Activated T-helper 1 cell treated with anti-CD3 and anti-CD28 coated beads, Interleukin-12 subunit alpha, Interleukin-12 subunit beta, Interleukin-2, Interleukin-4 antibody, amounts not matched to agents 30 ng/mL and 10 ng/mL and 1 ng/mL, durations not matched to agents 14 hours and 24 hours and 36 hours (primary cell): ENCODE results near the gene SLC22A4. TPM values are rescaled to one million over a fixed set of nuclear protein-coding genes. Genes with fewer than 3 reads are reported as not detected.

Experiments used
- DNase-seq: peaks from one replicate; pipeline ENCODE4 v3.0.0; 2021; ENCODE audit warnings: low spot score
- H3K27ac Mint-ChIP-seq: one replicate; pipeline ENCODE4 v1.8.0; 2021; ENCODE audit warnings: mild to moderate bottlenecking, mixed read lengths
- H3K27me3 Mint-ChIP-seq: one replicate; pipeline ENCODE4 v1.8.0; 2022; ENCODE audit warnings: mild to moderate bottlenecking, moderate library complexity, mixed read lengths; ENCODE audit not compliant: insufficient read depth
- H3K36me3 Mint-ChIP-seq: one replicate; pipeline ENCODE4 v1.8.0; 2021; ENCODE audit warnings: low read depth, mixed read lengths
- H3K4me1 Mint-ChIP-seq: one replicate; pipeline ENCODE4 v1.8.0; 2021; ENCODE audit warnings: low read depth, mixed read lengths
- H3K4me3 Mint-ChIP-seq: one replicate; pipeline ENCODE4 v1.8.0; 2021; ENCODE audit warnings: mild to moderate bottlenecking, moderate library complexity, mixed read lengths
- H3K9me3 Mint-ChIP-seq: one replicate; pipeline ENCODE4 v1.8.0; 2021; ENCODE audit warnings: mixed read lengths
- intact Hi-C: fragments of 100-400 bp; cut with micrococcal nuclease; formaldehyde crosslinking; loops from one replicate; pipeline ENCODE4 v1.15.1; 2024
- total RNA-seq: library from RNA; stranded (reverse); gene quantifications from 2 replicates; pipeline ENCODE4 v1.2.3, GENCODE V29; 2022

SLC22A4 gene
- total RNA-seq, 1 donor from 2014 or later: 1.6 TPM

DNA sequence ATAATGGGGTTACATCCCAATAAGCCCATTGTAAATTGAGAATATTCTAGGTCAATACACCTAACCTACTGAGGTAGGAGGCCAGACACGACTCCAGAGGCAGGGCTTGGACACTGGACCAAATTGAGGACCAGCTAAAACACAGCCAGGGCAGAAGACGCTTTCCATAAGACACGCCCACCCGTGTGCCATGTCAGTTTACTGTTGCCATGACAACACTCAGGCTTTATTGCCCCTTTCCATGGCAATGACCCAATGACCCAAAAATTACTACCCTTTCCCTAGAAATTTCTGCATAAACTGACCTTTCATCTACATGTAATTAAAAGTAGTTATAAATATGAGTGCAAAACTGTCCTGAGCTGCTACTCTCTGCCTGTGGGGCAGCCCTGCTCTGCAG lies 31.5 kb downstream of the SLC22A4 start:
- no peaks in the 10 kb centered on the region for H3K4me1 Mint-ChIP-seq
- intact Hi-C loops: no loop called here
- H3K4me3 Mint-ChIP-seq: no peak overlapping the region
- no peaks in the 10 kb centered on the region for H3K9me3 Mint-ChIP-seq
- H3K27me3 Mint-ChIP-seq: peaks cover 3% of the 10 kb centered on the region
- H3K27ac Mint-ChIP-seq: no peak overlapping the region
- no peak for DNase-seq
- H3K36me3 Mint-ChIP-seq: peaks cover 2% of the 10 kb centered on the region

DNA sequence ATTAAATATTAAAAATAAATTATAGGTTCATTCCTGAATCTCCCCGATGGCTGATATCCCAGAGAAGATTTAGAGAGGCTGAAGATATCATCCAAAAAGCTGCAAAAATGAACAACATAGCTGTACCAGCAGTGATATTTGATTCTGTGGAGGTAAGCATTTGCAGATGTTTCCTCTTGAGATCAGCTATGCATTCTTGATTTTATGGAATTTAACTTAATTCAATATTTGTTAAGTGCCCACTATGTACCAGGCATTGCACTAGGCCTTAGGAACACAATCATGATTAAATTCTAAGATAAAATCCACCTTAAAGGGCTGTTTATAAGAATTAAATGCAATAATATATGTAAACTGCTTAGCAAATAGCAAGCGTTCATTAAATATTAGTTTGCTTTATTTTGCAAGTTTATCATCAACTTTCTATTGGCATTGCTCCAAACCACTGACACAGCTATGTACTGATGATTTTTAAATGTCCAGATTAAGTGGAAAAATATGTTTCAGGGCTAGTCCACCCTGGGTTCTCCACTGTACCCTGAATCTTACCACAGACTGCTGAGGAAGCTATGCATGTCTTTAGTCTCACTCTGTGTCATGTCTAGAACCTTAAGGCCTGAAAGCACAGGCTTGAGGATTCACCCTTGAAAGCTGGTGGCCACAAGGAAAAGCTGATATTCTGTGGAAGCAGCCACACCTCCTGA lies 33.2 kb downstream of the SLC22A4 start:
- peaks cover 2% of the 10 kb centered on the region for H3K36me3 Mint-ChIP-seq
- no peak overlapping the region for H3K27ac Mint-ChIP-seq
- H3K4me3 Mint-ChIP-seq: no peak overlapping the region
- H3K27me3 Mint-ChIP-seq: no peaks in the 10 kb centered on the region
- no peaks in the 10 kb centered on the region for H3K9me3 Mint-ChIP-seq
- intact Hi-C loops: no loop called here
- no peaks in the 10 kb centered on the region for H3K4me1 Mint-ChIP-seq
- no peak for DNase-seq

DNA sequence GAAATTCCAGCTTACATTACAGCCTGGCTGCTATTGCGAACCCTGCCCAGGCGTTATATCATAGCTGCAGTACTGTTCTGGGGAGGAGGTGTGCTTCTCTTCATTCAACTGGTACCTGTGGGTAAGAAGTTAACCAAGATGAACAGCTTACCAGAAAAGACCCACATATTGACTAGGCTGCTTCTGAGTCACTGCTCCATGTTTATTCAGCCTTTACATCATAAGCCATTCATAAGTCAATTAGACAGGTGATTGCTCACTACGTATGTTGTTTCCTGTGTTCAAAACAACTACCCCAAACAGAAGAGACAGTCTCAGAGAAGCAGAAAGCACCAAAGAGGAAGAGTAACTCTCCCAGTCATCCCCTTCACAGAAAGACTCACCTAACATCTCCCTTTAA lies 40.6 kb downstream of the SLC22A4 start:
- Mint-ChIP-seq H3K4me3 (no peak overlapping the region), H3K27ac (no peak overlapping the region), H3K9me3 (no peaks in the 10 kb centered on the region), H3K36me3 (no peaks in the 10 kb centered on the region), H3K4me1 (peaks cover 7% of the 10 kb centered on the region), H3K27me3 (peaks cover 4% of the 10 kb centered on the region)
- no peak for DNase-seq
- intact Hi-C loops: no loop called here

DNA sequence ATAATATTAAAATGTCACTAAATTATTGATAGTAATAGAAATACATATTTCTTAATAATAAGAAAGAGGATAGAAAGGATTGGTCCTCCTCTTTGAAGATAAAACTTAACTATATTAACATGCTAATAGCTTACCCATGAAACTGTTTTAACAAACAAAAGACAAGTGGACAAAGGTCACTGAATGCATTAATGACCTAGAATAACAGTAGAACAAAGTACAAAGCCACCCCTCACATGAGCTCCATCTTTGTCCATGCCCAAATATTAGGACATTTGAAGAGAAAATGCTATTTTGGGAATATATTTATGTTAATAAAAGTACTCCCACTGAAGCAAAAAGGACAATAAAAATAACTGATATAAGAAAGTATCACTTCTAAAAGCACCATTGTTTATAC lies 41.2 kb downstream of the SLC22A4 start:
- H3K27me3 Mint-ChIP-seq: peaks cover 4% of the 10 kb centered on the region
- no peaks in the 10 kb centered on the region for H3K9me3 Mint-ChIP-seq
- intact Hi-C loops: no loop called here
- no peak overlapping the region for H3K27ac Mint-ChIP-seq
- DNase-seq: no peak
- no peaks in the 10 kb centered on the region for H3K36me3 Mint-ChIP-seq
- peaks cover 7% of the 10 kb centered on the region for H3K4me1 Mint-ChIP-seq
- H3K4me3 Mint-ChIP-seq: no peak overlapping the region

DNA sequence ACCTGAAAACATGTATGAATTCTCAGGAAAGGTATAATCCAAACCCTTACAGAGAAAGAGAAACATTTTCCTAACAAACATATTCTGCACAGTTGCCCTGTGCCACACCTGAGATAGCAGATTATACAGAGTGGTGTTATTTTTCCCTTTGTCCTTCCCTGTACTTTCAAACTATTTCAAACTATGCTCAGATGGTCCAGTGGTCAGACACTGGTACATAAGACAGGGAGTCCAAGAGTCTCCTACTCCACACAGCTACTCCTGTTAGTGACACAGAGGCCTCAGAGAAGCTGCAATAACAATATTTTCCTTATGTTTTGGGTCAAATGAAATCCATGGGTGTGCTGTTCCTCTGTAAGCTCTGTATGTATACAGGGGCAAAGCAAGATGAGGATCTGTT lies 45.3 kb downstream of the SLC22A4 start:
- H3K4me3 Mint-ChIP-seq: no peak overlapping the region
- H3K27me3 Mint-ChIP-seq: no peaks in the 10 kb centered on the region
- no peak for DNase-seq
- H3K27ac Mint-ChIP-seq: no peak overlapping the region
- intact Hi-C loops: no loop called here
- H3K4me1 Mint-ChIP-seq: peaks cover 7% of the 10 kb centered on the region
- no peaks in the 10 kb centered on the region for H3K36me3 Mint-ChIP-seq
- H3K9me3 Mint-ChIP-seq: no peaks in the 10 kb centered on the region

DNA sequence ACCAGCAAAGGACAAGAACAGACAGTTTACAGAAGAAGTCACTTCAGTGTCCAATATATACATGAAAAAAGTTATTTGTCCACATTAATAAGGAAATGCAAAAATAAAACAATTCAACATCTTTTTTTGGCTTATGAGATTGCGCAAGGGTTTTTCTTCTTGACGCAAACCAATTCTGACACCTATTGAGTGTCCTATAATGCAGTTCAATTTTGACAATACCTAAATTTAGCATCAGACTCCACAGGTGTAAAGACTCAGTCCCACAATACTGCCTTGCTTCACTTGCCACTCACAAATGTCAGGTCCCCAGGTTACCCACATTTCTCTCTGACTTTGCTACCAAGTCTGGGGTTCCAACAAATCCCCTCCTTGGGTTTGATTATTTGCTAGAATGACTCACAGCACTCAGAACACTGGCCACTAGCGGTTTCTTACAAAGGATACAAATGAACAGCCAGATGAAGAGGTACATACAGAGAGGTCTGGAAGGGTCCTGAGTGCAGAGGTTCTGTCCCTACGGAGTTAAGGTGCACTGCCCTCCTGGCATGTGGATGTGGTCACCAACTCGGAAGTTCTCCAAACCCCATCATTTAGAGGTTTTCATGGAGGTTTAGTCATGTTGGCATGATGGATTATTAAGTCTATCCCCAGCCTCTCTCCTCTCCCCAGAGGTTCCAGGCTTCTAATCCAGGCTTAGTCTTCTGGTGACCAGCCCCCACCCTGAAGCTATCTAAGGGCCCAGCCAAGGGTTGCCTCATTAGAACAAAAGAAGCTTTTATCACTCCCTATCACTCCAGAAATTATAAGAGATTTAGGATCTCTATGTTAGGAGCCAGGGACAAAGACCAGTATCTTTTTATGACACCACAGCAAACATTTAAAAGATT lies 48.3 kb downstream of the SLC22A4 start:
- Mint-ChIP-seq H3K27ac (no peak overlapping the region), H3K4me1 (no peaks in the 10 kb centered on the region), H3K36me3 (no peaks in the 10 kb centered on the region), H3K9me3 (no peaks in the 10 kb centered on the region), H3K27me3 (peaks cover 4% of the 10 kb centered on the region), H3K4me3 (no peak overlapping the region)
- no peak for DNase-seq
- intact Hi-C loops: no loop called here

DNA sequence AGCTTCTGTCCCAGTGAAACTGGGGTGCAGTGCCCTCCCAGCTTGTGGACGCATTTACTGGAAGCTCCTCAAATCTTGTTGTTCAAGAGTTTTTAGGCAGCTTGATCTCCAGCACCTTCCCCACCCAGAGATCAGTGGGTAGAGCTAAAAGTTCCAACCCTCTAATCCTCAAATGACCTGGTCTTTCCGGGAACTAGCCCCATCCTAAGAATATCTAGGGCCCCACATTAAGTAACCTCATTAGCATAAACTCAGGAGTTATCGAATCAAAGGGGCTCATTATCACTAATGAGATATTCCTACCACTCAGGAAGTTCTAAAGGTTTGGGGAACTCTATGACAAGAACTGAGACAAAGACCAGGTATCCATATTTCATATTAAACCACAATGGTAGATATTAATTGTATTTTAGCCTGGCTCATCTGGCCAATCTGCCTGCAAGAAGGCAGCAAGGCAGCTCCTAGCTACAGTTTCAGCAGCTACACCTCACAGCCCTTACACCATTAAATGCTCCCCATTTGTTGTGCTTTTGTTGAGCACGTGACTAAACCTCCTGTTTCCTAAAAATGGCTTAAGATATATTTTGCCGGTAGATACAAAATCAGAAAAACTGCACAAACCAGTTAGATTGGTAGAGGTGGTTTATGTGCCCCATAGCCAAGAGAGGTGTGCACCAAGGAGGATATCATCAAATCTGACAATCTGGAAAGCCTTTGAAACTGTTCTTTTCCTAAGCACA lies 50.8 kb downstream of the SLC22A4 start:
- Mint-ChIP-seq H3K9me3 (no peaks in the 10 kb centered on the region), H3K27me3 (peaks cover 5% of the 10 kb centered on the region), H3K36me3 (no peaks in the 10 kb centered on the region), H3K4me1 (no peaks in the 10 kb centered on the region), H3K4me3 (no peak overlapping the region), H3K27ac (no peak overlapping the region)
- DNase-seq: no peak
- intact Hi-C loops: no loop called here

DNA sequence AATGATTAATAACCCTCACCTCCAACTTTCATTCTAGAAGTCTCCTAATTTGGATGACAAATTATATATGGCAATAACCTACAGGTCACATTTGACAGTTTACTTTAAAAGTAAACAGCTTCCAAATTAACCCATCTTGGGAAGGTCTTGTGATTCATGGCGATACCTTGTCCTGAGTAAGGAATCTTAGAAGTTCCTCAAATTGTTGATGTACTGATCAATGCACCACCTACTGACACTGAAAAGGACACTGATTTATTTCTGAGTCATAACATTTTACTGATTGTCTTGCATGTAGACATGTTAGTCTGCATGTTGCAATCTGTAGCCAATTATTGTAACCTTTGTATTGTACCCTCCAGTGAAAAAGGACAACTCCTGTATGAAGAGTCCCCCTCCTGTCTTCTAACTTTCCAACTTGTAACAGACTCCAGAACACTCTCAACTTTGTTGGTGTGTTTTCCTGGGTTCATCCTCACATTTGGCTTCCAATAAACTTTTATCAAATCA lies 59.3 kb downstream of the SLC22A4 start:
- Mint-ChIP-seq H3K27me3 (peaks cover 14% of the 10 kb centered on the region), H3K4me3 (no peak overlapping the region), H3K36me3 (no peaks in the 10 kb centered on the region), H3K9me3 (no peaks in the 10 kb centered on the region), H3K27ac (no peak overlapping the region), H3K4me1 (no peaks in the 10 kb centered on the region)
- no peak for DNase-seq
- intact Hi-C loops: no loop called here

DNA sequence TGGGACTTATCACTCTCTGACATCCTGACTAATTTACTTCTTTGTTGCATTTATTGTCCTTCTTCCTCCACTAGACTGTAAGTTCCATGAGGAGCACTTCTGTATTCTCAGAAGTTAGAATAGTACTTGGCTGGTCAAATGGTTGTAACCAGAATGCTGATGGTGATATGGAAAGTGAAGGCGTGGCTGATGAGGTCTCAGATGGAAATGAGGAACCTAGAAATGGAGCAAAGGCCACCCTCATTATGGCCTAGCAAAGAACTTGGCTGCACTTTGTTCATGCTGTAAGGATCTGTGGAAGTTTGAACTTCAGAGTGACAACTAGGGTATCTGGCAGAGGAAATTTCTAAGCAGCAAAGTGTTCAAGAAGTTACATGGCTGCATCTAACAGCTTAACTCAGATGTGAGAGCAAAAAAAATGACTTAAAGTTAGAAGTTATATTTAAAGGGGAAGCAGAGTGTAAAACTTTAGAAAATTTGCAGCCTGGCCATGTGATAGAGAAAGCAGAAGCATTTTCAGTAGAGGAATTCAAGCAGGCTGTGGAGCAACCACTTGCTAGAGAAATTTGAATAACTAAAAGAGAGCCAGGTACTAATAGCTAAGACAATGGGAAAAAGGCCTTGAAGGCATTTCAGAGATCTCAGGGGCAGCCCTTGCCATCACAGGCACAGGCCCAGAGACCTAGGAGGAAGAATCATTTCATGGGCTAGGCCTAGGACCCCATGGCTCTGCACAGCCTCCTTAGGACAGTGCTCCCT lies 60.4 kb downstream of the SLC22A4 start:
- Mint-ChIP-seq H3K4me1 (no peaks in the 10 kb centered on the region), H3K9me3 (no peaks in the 10 kb centered on the region), H3K4me3 (no peak overlapping the region), H3K27ac (no peak overlapping the region), H3K36me3 (no peaks in the 10 kb centered on the region), H3K27me3 (peaks cover 14% of the 10 kb centered on the region)
- intact Hi-C loops: no loop called here
- DNase-seq: no peak

DNA sequence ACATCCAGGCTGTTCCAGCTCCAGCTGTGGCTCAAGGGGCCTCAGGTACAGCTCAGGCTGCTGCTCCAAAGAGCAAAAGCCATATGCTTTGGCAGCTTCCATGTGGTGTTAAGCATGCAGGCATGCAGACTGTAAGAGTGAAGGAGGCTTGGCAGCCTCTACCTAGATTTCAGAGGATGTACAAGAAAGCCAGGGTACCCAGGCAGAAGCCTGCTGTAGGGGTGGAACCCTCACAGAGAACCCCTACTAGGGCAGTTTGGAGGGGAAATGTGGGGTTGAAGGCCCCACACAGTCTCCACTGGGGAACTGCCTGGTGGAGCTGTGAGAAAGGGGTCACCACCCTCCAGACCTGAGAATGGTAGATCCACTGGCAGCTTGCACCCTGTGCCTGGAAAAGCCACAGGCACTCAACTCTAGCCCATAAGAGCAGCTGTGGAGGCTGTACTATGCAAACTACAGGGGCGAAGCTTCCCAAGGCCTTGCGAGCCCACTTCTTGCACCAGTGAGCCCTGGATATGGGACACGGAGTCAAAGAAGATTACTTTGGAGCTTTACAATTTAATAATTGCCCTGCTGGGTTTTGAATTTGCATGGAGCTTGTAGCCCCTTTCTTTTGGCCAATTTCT lies 61.1 kb downstream of the SLC22A4 start:
- no peak overlapping the region for H3K4me3 Mint-ChIP-seq

DNA sequence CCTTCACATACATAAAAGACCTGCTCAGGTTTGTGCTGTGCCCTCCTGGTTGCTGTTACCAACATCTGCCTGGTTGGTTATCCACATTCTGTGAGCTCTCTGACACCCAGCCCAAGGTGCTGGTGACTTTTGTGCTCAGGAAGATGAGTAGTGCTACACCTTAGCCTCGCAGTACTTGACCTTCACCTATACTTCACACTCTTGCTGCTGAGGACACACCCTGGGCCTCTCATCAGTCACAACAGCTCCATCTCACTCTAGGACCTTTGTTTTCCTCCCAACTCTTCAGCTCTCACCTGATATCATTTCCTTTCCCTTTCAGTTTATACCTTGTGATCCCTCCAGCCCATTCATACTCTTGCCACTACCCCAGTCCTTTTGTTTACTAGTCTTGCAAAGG lies 64.6 kb downstream of the SLC22A4 start:
- intact Hi-C loops: no loop called here
- H3K36me3 Mint-ChIP-seq: no peaks in the 10 kb centered on the region
- no peak for DNase-seq
- no peak overlapping the region for H3K4me3 Mint-ChIP-seq
- H3K27ac Mint-ChIP-seq: no peak overlapping the region
- peaks cover 4% of the 10 kb centered on the region for H3K27me3 Mint-ChIP-seq
- H3K9me3 Mint-ChIP-seq: no peaks in the 10 kb centered on the region
- no peaks in the 10 kb centered on the region for H3K4me1 Mint-ChIP-seq

More for the DNA sequence above, 61.1 kb downstream of the SLC22A4 start:
- no peak overlapping the region for H3K27ac Mint-ChIP-seq
- no peaks in the 10 kb centered on the region for H3K4me1 Mint-ChIP-seq
- intact Hi-C loops: no loop called here
- H3K9me3 Mint-ChIP-seq: no peaks in the 10 kb centered on the region
- H3K27me3 Mint-ChIP-seq: peaks cover 12% of the 10 kb centered on the region
- DNase-seq: no peak
- H3K36me3 Mint-ChIP-seq: no peaks in the 10 kb centered on the region

DNA sequence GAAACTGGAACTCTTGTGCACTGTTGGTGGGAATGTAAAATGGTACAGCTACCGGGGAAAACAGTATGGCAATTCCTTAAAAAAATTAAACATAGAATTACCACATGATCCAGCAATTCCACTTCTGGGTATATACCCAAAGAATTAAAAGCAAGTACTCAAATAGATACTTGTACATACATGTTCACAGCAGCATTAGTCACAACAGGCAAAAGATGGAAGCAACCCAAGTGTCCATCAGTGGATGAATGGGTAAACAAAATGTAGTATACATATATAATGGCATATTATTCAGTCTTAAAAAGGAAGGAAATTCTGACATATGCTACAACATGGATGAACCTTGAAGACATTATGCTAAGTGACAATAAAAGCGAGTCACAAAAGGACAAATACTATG lies 67.9 kb downstream of the SLC22A4 start:
- Mint-ChIP-seq H3K27ac (no peak overlapping the region), H3K4me3 (no peak overlapping the region), H3K4me1 (no peaks in the 10 kb centered on the region), H3K36me3 (no peaks in the 10 kb centered on the region), H3K9me3 (no peaks in the 10 kb centered on the region), H3K27me3 (peaks cover 4% of the 10 kb centered on the region)
- no peak for DNase-seq
- intact Hi-C loops: no loop called here
